Neural cell (in vitro differentiated cells): ENCODE results near the gene UROC1. TPM values are rescaled to one million over a fixed set of nuclear protein-coding genes. Genes with fewer than 3 reads are reported as not detected.

Experiments used
- H2AFZ ChIP-seq: fragments of 200-600, 300-800 bp; sonication (generic), shearing (Covaris generic); 2 replicates; pipeline ENCODE4 v1.6.0; 2014; ENCODE audit warnings: low read depth, mild to moderate bottlenecking, antibody characterized with exemption, low read length, moderate library complexity
- H3F3A ChIP-seq: fragments of 200-600 bp; shearing (Covaris generic); 2 replicates; pipeline ENCODE4 v1.6.1; 2016; ENCODE audit warnings: mild to moderate bottlenecking, moderate library complexity, mixed read lengths, antibody characterized with exemption, low read length; ENCODE audit not compliant: insufficient read depth, poor library complexity, severe bottlenecking
- H3K27ac ChIP-seq: fragments of 200-600, 300-800 bp; sonication (generic), shearing (Covaris generic); 2 replicates; pipeline ENCODE4 v1.5.1; 2014; ENCODE audit warnings: mild to moderate bottlenecking, low read length, moderate library complexity
- H3K27me3 ChIP-seq: fragments of 300-800, 200-600 bp; sonication (generic), shearing (Covaris generic); 2 replicates; pipeline ENCODE4 v1.6.0; 2014; ENCODE audit warnings: mild to moderate bottlenecking, low read depth, low read length, moderate library complexity; ENCODE audit not compliant: insufficient read depth
- H3K36me3 ChIP-seq: fragments of 300-800, 200-600 bp; sonication (generic), shearing (Covaris generic); 2 replicates; pipeline ENCODE4 v1.5.1; 2014; ENCODE audit warnings: mild to moderate bottlenecking, antibody characterized with exemption, low read length, moderate library complexity; ENCODE audit not compliant: insufficient read depth
- H3K4me2 ChIP-seq: fragments of 300-800, 200-600 bp; sonication (generic), shearing (Covaris generic); 2 replicates; pipeline ENCODE4 v1.6.0; 2014; ENCODE audit warnings: mild to moderate bottlenecking, low read length
- H3K4me3 ChIP-seq: fragments of 300-800, 200-600 bp; sonication (generic), shearing (Covaris generic); 2 replicates; pipeline ENCODE4 v1.5.1; 2014; ENCODE audit warnings: mild to moderate bottlenecking, low read length, moderate library complexity
- H3K79me2 ChIP-seq: fragments of 200-600 bp; shearing (Covaris generic); replicated peaks from 2 replicates; pipeline ENCODE4 v1.6.0; 2014; ENCODE audit warnings: mild to moderate bottlenecking, low read length, moderate library complexity; ENCODE audit not compliant: insufficient read depth
- H3K9ac ChIP-seq: fragments of 300-800, 200-600 bp; sonication (generic), shearing (Covaris generic); 2 replicates; pipeline ENCODE4 v1.6.1; 2016; ENCODE audit warnings: mild to moderate bottlenecking, low read length, mixed read lengths
- H3K9me2 ChIP-seq: fragments of 200-600 bp; shearing (Covaris generic); 2 replicates; pipeline ENCODE4 v1.6.1; 2016; ENCODE audit warnings: mild to moderate bottlenecking, low read length, mixed read lengths; ENCODE audit not compliant: insufficient read depth
- H3K9me3 ChIP-seq: fragments of 200-600, 300-800 bp; sonication (generic), shearing (Covaris generic); 2 replicates; pipeline ENCODE4 v1.6.1; 2016; ENCODE audit warnings: mild to moderate bottlenecking, mixed run types, low read length, moderate library complexity, mixed read lengths
- H4K20me1 ChIP-seq: fragments of 200-600 bp; shearing (Covaris generic); 2 replicates; pipeline ENCODE4 v1.6.1; 2016; ENCODE audit warnings: mild to moderate bottlenecking, mixed run types; ENCODE audit not compliant: insufficient read depth
- EP300 ChIP-seq: fragments of 450-650 bp; conservative IDR thresholded peaks from 2 replicates; pipeline ENCODE4 v1.6.1; 2014; ENCODE audit warnings: antibody characterized with exemption, mild to moderate bottlenecking, moderate library complexity; ENCODE audit not compliant: poor library complexity, severe bottlenecking
- EZH2 ChIP-seq: fragments of 200-600, 300-800 bp; shearing (Covaris generic), sonication (generic); IDR thresholded peaks from 2 replicates; pipeline ENCODE4 v1.6.1; 2014; ENCODE audit warnings: antibody characterized with exemption, low read length, borderline replicate concordance, mild to moderate bottlenecking; ENCODE audit not compliant: insufficient read depth, poor library complexity, severe bottlenecking
- MXI1 ChIP-seq: fragments of 450-650 bp; conservative IDR thresholded peaks from 2 replicates; pipeline ENCODE4 v1.6.1; 2014; ENCODE audit warnings: antibody characterized with exemption, mild to moderate bottlenecking; ENCODE audit not compliant: poor library complexity, severe bottlenecking
- POLR2AphosphoS5 ChIP-seq: IDR thresholded peaks from 2 replicates; pipeline ENCODE4 v1.6.1; 2012
- RAD21 ChIP-seq: fragments of 450-650 bp; conservative IDR thresholded peaks from 2 replicates; pipeline ENCODE4 v1.6.1; 2014; ENCODE audit warnings: antibody characterized with exemption, mild to moderate bottlenecking, moderate library complexity
- SMC3 ChIP-seq: fragments of 450-650 bp; conservative IDR thresholded peaks from 2 replicates; pipeline ENCODE4 v1.6.1; 2014; ENCODE audit warnings: antibody characterized with exemption, mild to moderate bottlenecking, moderate library complexity; ENCODE audit not compliant: poor library complexity
- TAF1 ChIP-seq: IDR thresholded peaks from 2 replicates; pipeline ENCODE4 v1.6.1; 2012; ENCODE audit warnings: low read depth
- polyA plus RNA-seq: library from polyadenylated mRNA; depleted of rRNA; stranded (reverse); fragments of >200 nt; gene quantifications from 2 replicates; pipeline ENCODE4 v1.2.3, GENCODE V29; 2014
- TF ChIP-seq, protein P1 (sequence below): IDR thresholded peaks from 2 replicates; pipeline ENCODE4 v1.6.1; 2012; ENCODE audit warnings: borderline replicate concordance
- TF ChIP-seq, protein P2 (sequence below): fragments of 450-650 bp; IDR thresholded peaks from 2 replicates; pipeline ENCODE4 v1.5.1; 2014; ENCODE audit warnings: antibody characterized with exemption, mild to moderate bottlenecking, moderate library complexity; ENCODE audit not compliant: poor library complexity, severe bottlenecking

The UROC1 gene
- polyA plus RNA-seq, 1 donor from 2014 or later, result not detected

DNA sequence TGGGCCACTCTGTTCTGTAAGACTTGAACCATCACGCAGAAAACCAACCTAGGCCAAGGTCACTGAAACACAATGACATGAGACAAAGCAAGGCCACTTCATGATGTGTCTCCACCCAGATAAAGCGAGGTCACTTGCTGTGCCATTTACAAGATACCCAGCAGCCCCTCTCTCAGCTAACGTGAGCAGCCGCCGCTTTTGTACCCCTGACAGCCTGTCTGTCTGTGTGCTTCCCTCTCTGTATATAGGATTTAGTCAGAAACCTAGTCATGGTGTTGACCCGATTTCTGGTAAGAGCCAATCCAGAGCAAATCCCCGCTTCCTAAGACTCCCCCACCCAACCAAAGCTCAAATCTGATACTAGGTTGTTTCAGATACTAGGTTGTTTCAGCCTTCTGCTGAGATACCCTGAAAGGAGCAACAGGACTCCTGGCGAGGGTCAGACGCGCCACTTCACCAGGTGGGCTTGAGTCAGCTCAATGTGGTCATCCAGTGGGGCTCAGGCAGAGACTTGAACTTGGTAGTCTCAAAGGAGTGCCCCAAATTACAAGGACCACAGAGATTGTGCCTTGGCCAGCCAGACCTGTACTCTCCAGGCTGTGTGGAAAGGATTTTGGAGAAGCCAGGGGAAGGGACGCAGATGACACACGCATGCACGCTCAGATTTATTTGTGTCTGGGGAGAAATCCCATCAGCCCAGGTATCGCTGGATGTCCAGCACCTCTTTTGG, 38.8 kb downstream of the UROC1 start:
- Histone ChIP-seq H3K36me3 (no peaks in the 10 kb centered on the region), H2AFZ (no peak overlapping the region), H3K4me3 (no peak overlapping the region), H3K9me3 (no peaks in the 10 kb centered on the region), H3K27me3 (no peaks in the 10 kb centered on the region), H3F3A (no peaks in the 10 kb centered on the region), H4K20me1 (peaks cover 6% of the 10 kb centered on the region), H3K27ac (no peak overlapping the region), H3K79me2 (peaks cover 1% of the 10 kb centered on the region), H3K4me2 (no peak overlapping the region), H3K9me2 (no peaks in the 10 kb centered on the region), H3K9ac (no peak overlapping the region)
- no peak for TF ChIP-seq POLR2AphosphoS5
- TF ChIP-seq EZH2, result no peak
- TF ChIP-seq MXI1, result no peak

DNA sequence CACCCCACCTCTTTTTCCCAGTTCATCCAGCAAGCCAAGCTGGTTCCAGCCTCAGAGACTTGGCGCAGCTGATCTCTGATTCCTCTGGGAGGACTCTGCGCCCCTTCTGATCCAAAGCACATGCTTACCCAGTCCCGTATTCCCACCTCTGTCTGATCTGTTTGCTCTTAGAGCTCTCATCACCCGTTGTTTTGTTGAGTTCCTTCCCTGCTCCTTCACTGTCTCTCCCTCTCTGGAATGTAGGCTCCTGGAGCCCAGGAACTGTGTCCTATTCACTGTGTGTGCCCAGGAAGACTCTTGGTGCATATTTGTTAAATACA, 40.6 kb downstream of the UROC1 start:
- Histone ChIP-seq H4K20me1 (peaks cover 17% of the 10 kb centered on the region), H3K27me3 (no peaks in the 10 kb centered on the region), H2AFZ (no peak overlapping the region), H3K4me2 (no peak overlapping the region), H3K4me3 (no peak overlapping the region), H3K9ac (no peak overlapping the region), H3K27ac (no peak overlapping the region), H3K9me2 (no peaks in the 10 kb centered on the region), H3F3A (no peaks in the 10 kb centered on the region), H3K9me3 (no peaks in the 10 kb centered on the region), H3K79me2 (peaks cover 19% of the 10 kb centered on the region), H3K36me3 (no peaks in the 10 kb centered on the region)
- no peak for TF ChIP-seq EZH2
- TF ChIP-seq TAF1, result no peak
- TF ChIP-seq, protein P1, sequence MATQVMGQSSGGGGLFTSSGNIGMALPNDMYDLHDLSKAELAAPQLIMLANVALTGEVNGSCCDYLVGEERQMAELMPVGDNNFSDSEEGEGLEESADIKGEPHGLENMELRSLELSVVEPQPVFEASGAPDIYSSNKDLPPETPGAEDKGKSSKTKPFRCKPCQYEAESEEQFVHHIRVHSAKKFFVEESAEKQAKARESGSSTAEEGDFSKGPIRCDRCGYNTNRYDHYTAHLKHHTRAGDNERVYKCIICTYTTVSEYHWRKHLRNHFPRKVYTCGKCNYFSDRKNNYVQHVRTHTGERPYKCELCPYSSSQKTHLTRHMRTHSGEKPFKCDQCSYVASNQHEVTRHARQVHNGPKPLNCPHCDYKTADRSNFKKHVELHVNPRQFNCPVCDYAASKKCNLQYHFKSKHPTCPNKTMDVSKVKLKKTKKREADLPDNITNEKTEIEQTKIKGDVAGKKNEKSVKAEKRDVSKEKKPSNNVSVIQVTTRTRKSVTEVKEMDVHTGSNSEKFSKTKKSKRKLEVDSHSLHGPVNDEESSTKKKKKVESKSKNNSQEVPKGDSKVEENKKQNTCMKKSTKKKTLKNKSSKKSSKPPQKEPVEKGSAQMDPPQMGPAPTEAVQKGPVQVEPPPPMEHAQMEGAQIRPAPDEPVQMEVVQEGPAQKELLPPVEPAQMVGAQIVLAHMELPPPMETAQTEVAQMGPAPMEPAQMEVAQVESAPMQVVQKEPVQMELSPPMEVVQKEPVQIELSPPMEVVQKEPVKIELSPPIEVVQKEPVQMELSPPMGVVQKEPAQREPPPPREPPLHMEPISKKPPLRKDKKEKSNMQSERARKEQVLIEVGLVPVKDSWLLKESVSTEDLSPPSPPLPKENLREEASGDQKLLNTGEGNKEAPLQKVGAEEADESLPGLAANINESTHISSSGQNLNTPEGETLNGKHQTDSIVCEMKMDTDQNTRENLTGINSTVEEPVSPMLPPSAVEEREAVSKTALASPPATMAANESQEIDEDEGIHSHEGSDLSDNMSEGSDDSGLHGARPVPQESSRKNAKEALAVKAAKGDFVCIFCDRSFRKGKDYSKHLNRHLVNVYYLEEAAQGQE, result no peak
- no peak for TF ChIP-seq SMC3
- no peak for TF ChIP-seq RAD21
- TF ChIP-seq EP300, result no peak
- no peak for TF ChIP-seq POLR2AphosphoS5
- TF ChIP-seq MXI1, result no peak
- TF ChIP-seq, protein P2, sequence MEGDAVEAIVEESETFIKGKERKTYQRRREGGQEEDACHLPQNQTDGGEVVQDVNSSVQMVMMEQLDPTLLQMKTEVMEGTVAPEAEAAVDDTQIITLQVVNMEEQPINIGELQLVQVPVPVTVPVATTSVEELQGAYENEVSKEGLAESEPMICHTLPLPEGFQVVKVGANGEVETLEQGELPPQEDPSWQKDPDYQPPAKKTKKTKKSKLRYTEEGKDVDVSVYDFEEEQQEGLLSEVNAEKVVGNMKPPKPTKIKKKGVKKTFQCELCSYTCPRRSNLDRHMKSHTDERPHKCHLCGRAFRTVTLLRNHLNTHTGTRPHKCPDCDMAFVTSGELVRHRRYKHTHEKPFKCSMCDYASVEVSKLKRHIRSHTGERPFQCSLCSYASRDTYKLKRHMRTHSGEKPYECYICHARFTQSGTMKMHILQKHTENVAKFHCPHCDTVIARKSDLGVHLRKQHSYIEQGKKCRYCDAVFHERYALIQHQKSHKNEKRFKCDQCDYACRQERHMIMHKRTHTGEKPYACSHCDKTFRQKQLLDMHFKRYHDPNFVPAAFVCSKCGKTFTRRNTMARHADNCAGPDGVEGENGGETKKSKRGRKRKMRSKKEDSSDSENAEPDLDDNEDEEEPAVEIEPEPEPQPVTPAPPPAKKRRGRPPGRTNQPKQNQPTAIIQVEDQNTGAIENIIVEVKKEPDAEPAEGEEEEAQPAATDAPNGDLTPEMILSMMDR, result no peak
